ENCODE measurements around the gene GALNT13. TPM values are rescaled to one million over a fixed set of nuclear protein-coding genes. Genes with fewer than 3 reads are reported as not detected.

GALNT13 gene
- total RNA-seq, 1 donor from 2014 or later: 0.46 TPM

DNA sequence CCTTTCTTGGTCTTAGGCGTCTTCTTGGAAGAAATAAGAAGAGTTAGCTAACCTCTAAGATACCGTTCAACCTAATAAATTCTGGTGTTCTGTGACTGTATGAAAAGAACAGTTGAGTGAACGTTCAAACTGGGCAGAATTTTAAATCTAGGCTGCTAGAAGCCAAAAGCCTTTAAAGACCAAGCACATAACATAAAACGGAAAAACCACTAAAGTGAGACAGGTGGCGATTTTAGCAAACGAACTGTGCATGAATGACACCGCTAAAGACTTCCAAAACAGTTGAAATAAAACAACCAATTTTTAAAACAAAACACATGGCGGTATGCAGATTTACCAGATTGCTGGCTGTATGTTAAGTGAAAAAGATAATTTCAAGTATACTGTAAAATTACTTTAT lies 73.1 kb downstream of the GALNT13 start:
- DNase-seq (ENCODE audit: low read depth, low spot score): no peak

DNA sequence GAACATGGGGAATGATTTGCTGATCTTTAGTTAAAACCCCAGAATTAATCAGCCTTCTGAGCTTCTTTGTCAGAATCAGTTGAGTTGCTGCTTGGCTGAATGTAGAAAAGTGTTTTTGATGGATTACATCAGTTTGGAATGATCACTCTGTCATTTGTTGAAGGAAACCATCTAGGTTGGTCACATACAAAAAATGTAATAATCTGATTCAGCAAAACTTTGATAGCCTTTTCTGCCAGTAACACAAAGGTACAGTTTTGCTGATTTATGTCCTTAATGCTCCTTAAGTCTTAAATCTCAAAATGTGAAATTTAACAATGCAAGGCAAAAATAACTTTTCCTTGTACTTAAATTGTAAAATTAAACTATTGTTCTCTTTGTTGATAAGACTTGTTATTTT lies 74.3 kb downstream of the GALNT13 start:
- DNase-seq (ENCODE audit: low read depth, low spot score): no peak

DNA sequence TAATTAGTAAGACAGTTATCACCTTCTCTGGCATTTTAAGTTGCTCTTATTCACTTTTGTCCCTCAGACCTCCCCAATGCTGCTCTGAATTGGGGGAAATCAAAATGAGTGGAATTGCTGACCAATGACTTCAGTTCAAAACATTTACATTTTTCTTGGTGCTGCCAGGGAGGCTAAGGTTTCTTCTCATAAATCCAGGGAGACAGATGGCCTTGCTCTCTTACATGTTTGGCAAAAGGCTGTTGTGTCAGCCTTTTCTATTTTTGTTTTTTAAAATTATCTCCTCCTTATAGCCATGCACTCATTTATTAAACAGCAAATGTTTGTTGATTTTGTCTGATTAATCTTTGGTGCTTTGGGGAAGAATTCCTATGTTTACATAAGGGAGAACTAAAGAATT lies 82.0 kb downstream of the GALNT13 start:
- DNase-seq (ENCODE audit: low read depth, low spot score): no peak

DNA sequence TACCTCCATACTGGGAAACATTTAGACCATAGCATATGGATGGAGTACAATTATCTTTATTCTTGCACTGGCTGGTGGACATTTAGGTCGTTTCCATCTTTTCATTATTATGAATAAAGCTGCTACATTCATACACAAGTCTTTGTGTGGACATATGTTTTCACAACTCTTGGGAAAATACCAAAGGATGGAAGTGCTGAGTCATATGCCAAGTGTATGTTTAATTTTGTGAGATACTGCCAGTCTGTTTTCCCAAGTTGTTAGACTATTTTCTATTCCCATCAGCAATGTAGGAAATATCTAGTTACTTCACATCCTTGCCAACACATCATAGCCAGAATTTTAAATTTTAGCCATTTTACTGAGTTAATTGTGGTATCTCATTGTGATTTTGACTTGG lies 91.5 kb downstream of the GALNT13 start:
- no peak for DNase-seq (ENCODE audit: low read depth, low spot score)

DNA sequence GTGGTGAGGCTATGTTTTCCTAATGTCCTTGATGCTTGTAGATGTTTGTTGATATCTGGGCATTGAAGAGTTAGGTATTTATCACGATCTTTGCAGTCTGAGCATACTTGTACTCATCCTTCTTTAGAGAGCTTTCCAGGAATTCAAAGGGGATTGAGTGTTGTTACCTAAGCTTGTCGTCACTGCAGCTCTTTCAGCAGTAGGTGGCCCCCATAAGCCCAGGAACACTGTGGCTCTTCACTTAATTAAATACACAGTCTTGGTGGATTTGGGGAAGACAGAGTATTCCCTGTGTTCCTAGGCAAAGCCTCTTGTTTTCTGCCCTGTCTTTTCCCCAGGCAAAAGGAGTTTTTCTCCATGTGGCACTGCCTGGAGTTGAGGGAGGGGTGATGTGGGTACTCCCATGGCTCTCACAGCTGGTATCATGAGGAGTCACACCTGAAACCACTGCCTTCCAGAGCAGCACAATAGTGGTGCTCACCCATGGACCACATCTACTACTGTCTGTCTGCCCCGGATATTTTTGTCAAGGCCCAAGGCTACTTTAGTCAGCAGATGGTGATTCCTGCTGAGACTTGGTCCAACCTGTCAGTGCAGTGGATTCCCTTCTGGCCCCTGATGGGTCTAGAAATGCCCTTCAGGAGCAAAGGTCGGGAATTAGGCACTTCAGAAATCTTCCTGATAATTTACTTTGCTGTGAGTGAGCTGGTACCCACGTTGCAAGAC lies 95.7 kb downstream of the GALNT13 start:
- no peak for DNase-seq (ENCODE audit: low read depth, low spot score)

DNA sequence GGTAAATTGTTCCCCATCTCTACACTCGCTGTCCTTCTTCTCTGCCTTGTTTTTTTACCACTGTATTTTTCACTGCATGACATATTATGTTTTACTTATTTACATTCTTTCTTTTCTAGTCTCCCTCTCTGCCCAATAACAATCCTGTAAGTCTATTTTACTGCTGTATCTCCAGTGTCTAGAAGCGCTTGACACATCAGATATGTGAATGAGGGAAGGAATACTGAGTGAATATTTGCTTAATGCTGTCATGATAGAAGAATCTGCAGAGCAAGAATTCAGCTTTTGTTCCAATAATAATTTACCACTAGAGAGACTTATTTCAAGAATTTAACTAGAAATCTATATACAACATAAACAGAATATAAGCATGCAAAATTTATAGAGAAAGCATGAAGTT lies 99.5 kb downstream of the GALNT13 start:
- DNase-seq (ENCODE audit: low read depth, low spot score): no peak

DNA sequence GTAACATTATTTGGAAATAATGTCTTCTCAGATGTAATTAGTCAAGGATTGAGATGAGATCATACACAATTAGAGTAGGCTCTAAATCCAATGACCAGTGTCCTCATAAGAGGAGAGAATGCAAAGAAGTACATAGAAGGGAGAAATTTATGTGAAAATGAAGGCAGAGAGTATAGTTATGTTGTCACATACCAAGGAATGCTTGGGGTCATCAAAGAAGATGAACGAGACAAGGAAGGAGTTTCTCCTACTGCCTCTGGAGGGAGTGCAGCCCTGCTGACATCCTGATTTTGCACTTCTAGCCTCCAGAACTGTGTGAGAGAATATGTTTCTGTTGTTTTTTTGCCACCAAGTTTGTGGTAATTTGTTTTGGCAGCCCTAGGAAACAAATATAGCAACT lies 100.1 kb downstream of the GALNT13 start:
- DNase-seq (ENCODE audit: low read depth, low spot score): no peak

DNA sequence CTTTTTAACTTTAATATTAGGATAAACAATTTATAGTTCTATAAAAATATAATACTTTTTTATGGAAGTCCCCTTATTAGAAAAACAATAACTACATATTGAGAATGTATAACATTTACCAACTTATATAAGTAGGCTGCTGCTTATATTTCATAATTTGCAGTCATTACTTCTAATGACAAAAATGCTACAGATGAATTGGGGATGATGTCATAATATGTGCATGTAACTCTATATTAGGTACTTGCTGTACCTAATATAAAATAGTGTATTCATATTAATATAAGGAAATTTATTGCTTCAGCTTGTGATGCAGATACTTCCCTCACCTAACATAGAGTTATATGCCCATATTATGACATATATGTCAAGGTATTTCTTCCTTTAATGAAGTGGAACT lies 100.7 kb downstream of the GALNT13 start:
- no peak for DNase-seq (ENCODE audit: low read depth, low spot score)

DNA sequence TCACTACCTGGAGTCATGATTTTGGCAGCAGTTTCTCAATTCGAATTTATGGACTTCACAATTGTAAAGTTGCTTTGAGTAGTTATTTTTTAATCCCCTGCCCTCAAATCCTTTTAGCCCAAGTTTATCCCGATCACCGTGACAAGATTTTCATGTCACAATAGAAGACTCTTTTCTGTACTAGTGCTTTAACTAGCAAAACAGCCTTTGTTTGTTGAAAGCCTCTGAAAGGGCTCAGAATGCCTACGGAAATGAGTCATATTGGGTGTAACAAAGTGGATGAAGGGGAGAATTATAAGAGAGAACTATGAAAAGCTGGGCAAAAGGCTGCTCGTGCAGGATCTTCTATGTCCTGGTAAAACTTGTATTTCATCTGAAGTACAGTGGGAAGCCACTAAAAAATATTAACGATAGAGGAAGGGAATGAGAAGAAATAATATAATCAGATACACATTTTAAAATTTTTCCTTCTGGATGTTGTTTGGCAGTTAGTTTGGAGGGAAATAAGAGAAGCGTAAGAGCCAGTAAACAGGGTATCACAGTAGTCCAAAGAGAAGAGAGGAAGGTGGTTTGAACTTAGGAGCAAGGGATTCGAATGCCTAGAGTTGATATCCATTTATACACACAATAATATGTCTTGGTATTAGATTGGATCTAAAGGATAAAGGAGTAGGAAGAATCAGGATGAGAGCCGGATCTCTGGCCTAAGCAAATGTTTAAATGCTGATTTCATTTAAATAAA lies 114.9 kb downstream of the GALNT13 start:
- no peak for DNase-seq (ENCODE audit: low read depth, low spot score)

DNA sequence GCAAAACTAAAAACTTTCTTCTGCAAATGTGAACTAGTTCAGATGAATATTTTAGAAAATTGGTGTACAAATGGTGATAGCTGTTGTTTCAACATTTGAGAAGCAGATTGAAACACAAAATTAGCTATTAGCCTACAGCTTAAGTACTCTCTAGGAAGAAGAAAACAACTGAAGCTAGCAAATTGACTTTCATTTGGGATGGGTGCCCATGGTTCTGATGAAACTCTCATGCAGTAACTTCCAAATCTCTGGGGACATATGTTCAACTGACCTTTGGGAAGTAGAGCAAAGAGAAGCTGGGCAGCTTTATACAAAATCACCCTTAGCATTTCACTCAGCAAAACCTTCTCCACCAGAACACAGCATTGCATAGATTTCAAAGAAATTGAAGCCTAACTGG lies 119.0 kb downstream of the GALNT13 start:
- DNase-seq (ENCODE audit: low read depth, low spot score): no peak

DNA sequence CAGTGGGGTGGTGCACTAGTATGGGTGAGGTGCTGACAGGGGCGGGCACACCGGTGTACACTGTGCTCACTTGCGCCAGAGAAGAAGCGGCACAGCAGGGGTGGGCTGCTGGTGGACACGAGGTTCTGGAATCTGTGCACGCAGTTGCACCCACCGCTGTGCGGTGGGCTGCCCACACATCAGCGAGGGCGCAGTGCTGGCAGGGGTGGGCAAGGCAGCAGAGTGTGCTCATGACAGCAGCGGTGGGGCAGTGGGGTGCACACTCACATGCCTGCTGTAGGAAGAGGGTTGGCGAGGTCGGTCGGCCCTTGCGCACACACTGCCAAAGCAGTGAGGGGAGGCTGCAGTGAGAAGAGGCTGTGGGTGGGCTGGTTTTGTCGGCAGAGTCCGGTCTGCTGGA lies 141.8 kb downstream of the GALNT13 start:
- DNase-seq (ENCODE audit: low read depth, low spot score): no peak

DNA sequence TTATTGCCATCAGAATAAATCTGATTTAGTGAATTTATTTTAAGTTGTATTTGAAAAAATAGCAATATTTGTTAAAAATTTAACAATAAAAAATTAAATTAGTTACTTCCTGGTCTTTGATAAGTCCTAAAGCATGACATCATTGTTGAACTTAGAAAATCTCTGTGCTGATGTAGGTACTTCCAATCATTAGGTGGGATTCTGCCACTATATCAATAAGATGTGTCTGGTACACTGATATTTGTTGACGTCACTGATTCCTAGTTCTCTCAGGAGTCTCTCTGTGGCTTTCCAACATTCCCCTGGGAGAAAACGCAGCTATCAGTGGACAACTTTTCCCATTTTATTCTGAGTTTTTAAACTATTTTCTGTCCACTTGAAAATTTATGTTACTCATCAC lies 143.5 kb downstream of the GALNT13 start:
- DNase-seq (ENCODE audit: low read depth, low spot score): no peak

DNA sequence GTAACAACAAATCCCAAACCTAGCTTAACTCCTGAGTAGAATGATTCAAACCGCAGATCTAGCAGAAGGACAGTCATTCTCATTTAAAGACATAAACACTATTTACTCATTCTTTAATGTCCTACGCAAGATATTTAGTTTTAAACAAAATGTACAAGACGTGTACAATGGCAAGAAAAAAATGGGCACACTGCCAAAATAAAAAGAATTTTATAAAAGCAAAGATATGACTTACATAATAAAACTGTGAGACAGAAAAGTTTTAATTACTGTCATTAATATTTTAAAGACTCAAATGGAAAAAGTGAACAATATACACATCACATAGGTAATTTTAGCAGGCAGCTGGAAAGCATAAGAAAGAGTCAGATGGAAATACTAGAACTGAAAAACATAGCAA lies 157.8 kb downstream of the GALNT13 start:
- no peak for DNase-seq (ENCODE audit: low read depth, low spot score)

DNA sequence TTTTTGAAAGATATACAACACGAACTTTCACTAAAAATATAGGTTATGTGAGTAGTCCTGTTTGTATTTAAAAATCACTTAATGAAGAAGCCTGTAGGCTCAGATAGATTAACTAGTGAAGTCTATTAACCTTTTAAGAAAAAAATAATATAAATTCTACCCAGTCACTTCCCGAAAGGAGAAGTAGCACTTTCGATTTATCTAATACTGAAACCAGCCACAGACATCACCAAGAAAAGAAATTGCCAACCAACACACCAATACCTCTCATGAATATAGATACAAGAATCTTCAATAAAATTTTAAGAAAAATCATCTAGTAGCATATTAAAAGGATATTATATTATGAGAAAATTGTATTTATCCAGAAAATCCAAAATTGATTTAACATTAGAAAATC lies 160.5 kb downstream of the GALNT13 start:
- no peak for DNase-seq (ENCODE audit: low read depth, low spot score)

DNA sequence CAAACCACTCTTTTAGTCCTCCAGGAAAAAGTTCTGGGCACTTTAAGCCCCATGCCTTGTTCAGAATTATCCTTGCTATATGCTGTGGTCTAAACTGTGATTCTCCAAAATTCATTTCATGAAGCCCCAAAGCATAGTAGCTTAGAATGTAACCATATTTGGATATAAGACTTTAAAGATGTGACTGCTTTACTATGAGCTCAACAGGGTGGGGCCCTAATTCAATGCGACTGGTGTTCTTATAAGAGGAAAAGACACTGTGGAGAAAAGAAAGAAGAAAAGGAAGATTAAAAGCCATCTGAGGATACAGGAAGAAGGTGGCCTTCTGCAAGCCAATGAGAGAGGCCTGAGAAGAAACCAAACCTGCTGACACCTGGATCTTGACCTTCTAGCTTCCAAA lies 174.8 kb downstream of the GALNT13 start:
- DNase-seq (ENCODE audit: low read depth, low spot score): no peak

DNA sequence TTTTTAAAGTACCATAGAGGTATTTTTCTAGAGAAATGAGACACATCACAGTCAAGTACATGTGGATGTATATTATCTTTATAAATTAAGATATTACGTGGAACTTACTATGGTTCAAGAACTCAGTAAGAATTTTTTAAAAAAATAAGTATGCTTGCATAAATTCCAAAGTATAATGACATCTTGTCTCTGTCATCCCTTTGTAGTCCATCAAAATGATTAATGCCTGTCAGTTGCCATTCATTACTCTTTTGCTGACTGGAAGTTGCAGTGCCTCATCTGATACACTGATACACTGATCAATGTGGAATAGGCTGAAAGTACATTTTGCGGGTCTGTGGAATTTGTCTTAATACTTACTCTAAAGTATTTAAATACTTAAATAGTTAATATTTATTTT lies 177.2 kb downstream of the GALNT13 start:
- no peak for DNase-seq (ENCODE audit: low read depth, low spot score)

DNA sequence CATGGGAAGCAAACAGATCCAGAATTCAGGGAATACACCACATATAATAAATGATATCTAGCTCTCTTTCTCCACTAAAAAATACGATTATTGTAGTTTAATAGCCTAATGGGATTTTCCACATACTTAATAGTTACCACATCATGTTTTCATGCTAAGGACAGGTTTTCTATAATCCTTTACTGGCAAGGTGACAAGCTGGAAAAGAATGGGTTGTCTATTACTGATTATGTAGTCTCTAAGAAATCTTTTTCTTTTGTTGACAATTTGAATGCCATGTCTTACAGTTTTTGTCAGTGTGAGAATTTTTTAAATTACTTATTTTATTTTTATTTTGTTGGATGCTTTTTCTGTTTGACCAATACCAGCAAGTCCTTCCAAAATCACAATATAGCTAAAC lies 177.8 kb downstream of the GALNT13 start:
- DNase-seq (ENCODE audit: low read depth, low spot score): no peak

DNA sequence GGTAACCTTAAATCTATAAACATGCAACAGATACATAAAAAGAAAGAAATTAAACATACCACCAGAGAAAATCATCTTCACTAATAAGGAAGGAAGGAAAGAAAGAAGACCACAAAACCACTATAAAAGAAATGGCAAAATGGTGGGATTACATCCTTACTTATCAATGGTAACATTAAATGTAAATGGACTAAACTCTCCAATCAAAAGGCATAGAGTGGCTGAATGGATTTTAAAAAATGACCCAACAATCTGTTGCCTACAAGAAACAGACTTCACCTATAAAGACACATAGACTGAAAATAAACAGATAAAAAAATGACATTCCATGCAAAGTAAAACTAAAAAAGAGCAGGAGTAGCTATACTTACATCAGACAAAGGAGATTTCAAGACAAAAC lies 195.4 kb downstream of the GALNT13 start:
- DNase-seq (ENCODE audit: low read depth, low spot score): no peak

DNA sequence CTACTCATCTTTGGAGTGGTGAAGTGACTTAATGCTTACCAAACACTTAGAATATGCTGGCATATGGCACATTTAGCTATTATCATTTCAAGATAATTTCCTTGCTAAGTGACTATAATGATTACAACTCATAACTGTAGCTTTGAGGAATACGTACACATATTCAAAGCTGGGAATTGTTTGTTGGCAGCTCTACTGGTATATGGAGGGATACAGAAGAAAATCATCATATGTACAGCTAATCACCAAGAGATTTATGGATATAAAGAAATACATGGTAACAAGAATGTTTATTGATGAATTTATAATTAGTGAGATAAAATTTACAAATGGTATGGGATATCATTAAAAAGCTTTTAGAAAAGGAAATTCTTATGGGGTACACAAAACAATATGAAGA lies 207.2 kb downstream of the GALNT13 start:
- DNase-seq (ENCODE audit: low read depth, low spot score): no peak

DNA sequence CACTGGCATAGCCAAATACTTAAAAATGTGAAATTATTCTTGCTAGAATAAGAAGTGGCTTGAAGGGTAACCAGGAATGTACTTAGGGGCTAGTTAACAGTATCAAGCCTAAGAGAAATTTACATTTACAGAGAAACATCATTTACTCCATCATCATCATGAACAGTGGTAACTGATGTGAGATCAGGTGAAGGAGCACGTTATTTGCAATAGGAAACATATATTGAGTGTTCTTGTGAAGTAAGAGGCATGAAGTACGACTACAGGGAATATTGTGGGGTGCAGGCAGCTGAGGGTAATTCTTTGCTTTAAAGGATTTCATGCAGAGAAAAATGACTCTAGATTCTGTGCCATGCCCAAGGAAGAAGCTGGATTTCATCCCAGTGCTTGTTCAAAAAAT lies 220.8 kb downstream of the GALNT13 start:
- DNase-seq (ENCODE audit: low read depth, low spot score): no peak

DNA sequence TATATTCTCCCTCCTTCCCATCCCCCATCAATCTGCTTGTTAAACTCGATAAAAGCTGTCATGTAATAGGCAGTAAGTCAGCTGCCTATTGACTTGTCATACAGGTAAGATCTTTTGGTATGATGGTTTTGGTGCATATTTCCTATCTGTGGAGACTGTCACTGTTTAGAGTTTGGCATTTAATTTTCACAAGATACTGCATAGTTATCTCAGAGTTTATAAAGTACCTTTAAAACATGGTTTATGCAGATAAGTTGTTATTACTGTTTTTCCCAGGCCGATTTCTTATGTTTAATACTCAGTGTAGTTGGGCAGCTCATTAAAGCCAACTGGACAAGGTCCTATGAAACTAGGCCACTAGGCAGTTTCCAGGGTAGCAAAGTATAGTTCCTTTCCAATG lies 222.1 kb downstream of the GALNT13 start:
- DNase-seq (ENCODE audit: low read depth, low spot score): no peak

DNA sequence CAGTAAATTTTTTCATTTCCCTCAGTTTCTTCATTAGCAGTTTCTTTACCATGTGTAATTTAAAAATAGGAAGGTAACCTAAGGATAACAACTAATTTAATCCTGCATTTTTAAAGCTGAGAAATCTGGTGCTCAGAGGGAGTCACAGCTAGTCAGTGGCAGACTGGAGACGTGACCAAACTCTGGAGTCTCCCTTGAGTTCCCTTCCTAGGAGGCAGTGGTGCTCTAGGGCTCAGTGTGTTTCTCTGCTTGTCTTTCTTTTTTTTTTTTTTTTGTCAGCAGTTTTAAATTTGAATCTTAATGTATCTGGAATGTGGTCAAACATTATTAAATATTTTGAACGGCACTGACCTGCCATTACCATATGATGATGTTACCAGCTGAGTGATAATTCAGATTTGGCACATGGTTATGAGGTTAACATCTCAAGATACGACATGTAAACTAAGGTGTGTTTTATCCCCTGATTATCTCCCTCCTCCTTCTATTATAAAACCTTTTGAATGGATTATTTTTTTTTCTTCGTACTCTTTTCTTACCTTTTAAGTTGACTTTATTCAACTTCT lies 226.2 kb downstream of the GALNT13 start:
- no peak for DNase-seq (ENCODE audit: low read depth, low spot score)

DNA sequence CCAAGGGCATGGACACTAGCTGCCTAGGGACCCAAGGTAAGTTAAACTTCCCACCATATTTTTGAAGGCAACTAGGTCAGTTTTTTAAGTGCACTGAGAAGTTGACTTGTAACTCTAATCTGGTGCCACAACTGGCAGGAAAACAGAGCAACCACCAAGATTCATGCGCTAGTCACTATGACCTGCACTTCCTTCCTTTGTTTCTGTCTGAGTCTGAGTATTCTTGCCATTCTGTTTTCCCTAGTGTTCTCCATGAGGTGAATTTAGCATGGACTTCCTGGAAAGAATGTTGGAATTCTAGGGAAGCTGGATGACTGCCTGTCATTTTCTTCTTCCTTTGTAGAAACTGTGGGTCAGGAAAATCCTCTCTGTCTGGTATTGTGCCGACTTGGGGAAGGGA lies 249.0 kb downstream of the GALNT13 start:
- DNase-seq (ENCODE audit: low read depth, low spot score): no peak
